ENCODE measurements around the gene C1QTNF9B. TPM values are rescaled to one million over a fixed set of nuclear protein-coding genes. Genes with fewer than 3 reads are reported as not detected.

The C1QTNF9B gene
- total and polyA plus RNA-seq, 9 donors, result 0.11 to 0.52 (median 0.32) TPM; not detected in 6

DNA sequence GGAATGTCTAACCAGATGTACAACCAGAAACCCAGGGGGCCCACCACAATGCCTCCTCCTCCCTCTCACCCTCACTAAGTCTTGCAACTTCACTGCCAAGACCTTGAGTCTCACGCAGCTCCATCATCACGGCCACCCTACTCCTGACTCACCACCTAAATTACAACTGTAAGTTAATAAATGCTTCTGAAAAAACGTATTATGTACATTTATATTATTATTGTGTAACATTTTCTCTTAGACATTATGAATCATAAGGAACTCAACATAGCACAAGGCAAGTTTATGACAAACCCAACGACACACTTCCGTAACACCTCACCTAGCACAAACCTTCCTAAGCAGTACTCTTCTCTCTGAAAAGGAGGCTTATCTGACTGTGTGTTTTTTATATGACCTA lies 28.8 kb downstream of the C1QTNF9B start:
- no peak for DNase-seq
- intact Hi-C loops (cut with DNase I), result loop anchor here in 2 of 4 donors (5.0 to 10.0 kb wide), 2 partner anchors 154 to 1649 kb away; no protein-coding TSS in a partner anchor
- WGBS, 3 donors, result 74 to 91% (median 83%) methylated on average over 5 of the region's 5 CpGs

GRCh38 chr13:23867027-23867491 lies 30.2 kb downstream of the C1QTNF9B start:
- Histone ChIP-seq H3K9me3 (no peaks in the 10 kb centered on the region), H3K36me3 (no peaks in the 10 kb centered on the region), H3K27me3 (no peaks in the 10 kb centered on the region), H3K27ac (no peak overlapping the region), H3K4me3 (no peak overlapping the region), H3K4me1 (ENCODE audit: insufficient read depth) (no peaks in the 10 kb centered on the region)
- DNase-seq, result no peak
- intact Hi-C loops (cut with DNase I), result loop anchor here in 2 of 4 donors (5.0 to 10.0 kb wide), 2 partner anchors 152 to 1650 kb away; no protein-coding TSS in a partner anchor
- TF ChIP-seq EP300 (IDR thresholded peaks at IDR 0.05) (no peak), POLR2A (IDR thresholded peaks at IDR 0.05) (no peak)
- TF ChIP-seq, protein P1, sequence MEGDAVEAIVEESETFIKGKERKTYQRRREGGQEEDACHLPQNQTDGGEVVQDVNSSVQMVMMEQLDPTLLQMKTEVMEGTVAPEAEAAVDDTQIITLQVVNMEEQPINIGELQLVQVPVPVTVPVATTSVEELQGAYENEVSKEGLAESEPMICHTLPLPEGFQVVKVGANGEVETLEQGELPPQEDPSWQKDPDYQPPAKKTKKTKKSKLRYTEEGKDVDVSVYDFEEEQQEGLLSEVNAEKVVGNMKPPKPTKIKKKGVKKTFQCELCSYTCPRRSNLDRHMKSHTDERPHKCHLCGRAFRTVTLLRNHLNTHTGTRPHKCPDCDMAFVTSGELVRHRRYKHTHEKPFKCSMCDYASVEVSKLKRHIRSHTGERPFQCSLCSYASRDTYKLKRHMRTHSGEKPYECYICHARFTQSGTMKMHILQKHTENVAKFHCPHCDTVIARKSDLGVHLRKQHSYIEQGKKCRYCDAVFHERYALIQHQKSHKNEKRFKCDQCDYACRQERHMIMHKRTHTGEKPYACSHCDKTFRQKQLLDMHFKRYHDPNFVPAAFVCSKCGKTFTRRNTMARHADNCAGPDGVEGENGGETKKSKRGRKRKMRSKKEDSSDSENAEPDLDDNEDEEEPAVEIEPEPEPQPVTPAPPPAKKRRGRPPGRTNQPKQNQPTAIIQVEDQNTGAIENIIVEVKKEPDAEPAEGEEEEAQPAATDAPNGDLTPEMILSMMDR (IDR thresholded peaks at IDR 0.05), result no peak
- 73 to 82% (median 78%) methylated on average over 8 of the region's 8 CpGs for WGBS, 3 donors

More for the DNA sequence above, 28.8 kb downstream of the C1QTNF9B start:
- H3K27me3 ChIP-seq, result no peaks in the 10 kb centered on the region
- no peaks in the 10 kb centered on the region for H3K36me3 ChIP-seq
- no peak overlapping the region for H3K27ac ChIP-seq
- no peak overlapping the region for H3K4me3 ChIP-seq
- H3K9me3 ChIP-seq, result no peaks in the 10 kb centered on the region
- no peaks in the 10 kb centered on the region for H3K4me1 ChIP-seq (ENCODE audit: insufficient read depth)
- TF ChIP-seq EP300 (IDR thresholded peaks at IDR 0.05), result no peak
- TF ChIP-seq, protein P1 (IDR thresholded peaks at IDR 0.05), result no peak
- TF ChIP-seq POLR2A (IDR thresholded peaks at IDR 0.05), result no peak

DNA sequence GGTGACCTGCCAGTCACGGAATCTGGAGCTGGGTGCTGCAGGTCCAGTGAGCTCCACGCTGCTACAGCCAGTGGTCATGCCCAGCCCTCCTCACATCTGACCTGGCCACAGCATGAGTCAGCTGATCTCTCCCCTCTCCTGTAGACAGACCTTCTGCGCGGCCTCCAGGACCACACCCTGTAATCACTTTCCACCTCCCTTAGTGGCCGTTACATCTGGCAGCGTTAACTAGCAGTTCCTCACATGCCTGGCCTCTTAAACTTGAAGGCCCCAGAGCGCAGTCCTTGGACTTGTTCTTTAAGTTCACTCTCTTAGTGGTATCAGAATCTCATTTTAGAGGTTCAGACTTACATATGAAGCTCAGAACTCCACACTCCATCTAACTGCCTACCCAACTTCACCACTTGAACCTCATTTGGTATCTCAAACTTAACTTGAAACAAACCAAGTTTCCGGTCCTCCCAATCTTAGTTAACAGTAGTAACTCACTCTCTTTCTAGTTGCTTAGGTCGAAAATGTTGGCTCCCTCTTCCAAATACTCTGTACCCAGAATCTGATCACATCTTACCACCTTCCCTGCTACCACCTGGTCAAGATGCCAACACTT lies 30.8 kb downstream of the C1QTNF9B start:
- H3K36me3 ChIP-seq, result no peaks in the 10 kb centered on the region
- intact Hi-C loops (cut with DNase I), result loop anchor here in 2 of 4 donors (5.0 to 10.0 kb wide), 2 partner anchors 152 to 1651 kb away; no protein-coding TSS in a partner anchor
- WGBS, 3 donors, result 91 to 95% (median 95%) methylated on average over 9 of the region's 9 CpGs
- no peaks in the 10 kb centered on the region for H3K9me3 ChIP-seq
- TF ChIP-seq POLR2A (IDR thresholded peaks at IDR 0.05), result no peak
- TF ChIP-seq EP300 (IDR thresholded peaks at IDR 0.05), result no peak
- no peaks in the 10 kb centered on the region for H3K27me3 ChIP-seq
- DNase-seq, result no peak
- no peak overlapping the region for H3K4me3 ChIP-seq
- H3K27ac ChIP-seq, result no peak overlapping the region
- H3K4me1 ChIP-seq (ENCODE audit: insufficient read depth), result no peaks in the 10 kb centered on the region

DNA sequence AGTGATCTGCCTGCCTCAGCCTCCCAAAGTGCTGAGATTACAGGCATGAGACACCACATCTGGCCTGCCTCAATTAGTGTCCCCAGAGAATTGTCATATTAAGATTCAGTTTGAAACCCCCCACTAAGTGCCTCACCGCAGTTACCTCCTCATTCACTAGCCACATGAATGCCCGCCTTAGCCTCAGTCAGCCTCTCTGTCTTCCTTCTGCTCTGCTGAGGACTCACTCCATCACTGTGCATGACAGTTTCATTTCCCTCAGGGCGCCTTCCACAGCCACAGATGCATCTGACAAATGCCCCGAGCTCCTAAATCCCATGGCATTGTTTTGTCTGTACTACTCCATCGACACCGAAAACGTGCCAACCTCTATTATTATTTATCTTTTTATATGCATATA lies 31.4 kb downstream of the C1QTNF9B start:
- no peak overlapping the region for H3K27ac ChIP-seq
- no peak overlapping the region for H3K4me3 ChIP-seq
- TF ChIP-seq POLR2A (IDR thresholded peaks at IDR 0.05) (no peak), EP300 (IDR thresholded peaks at IDR 0.05) (no peak)
- TF ChIP-seq, protein P1 (IDR thresholded peaks at IDR 0.05), result no peak
- no peak for DNase-seq
- H3K4me1 ChIP-seq (ENCODE audit: insufficient read depth), result no peaks in the 10 kb centered on the region
- H3K36me3 ChIP-seq, result no peaks in the 10 kb centered on the region
- H3K9me3 ChIP-seq, result no peaks in the 10 kb centered on the region
- WGBS, 3 donors, result 93 to 97% (median 97%) methylated on average over 7 of the region's 7 CpGs
- no peaks in the 10 kb centered on the region for H3K27me3 ChIP-seq
- intact Hi-C loops (cut with DNase I), result loop anchor here in 2 of 4 donors (5.0 to 10.0 kb wide), 2 partner anchors 151 to 1651 kb away; no protein-coding TSS in a partner anchor

DNA sequence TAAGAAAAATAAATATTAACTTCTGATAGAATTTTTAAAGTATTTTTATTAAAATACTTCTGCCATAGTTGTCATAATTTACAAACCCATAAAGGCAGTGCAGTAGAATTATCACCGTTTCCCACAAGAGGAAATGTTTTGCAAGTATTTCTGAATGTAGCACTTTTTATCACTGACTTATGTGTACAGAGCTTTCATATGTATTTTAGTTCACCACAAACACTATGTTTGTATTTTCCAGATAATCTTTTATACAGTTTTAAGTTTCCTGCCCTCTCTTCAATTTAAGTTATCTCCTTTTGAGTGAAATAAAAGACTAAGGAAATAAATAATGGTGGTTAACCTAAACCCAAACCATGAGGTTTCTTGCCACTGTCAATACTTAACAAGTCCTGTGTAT lies 32.3 kb downstream of the C1QTNF9B start:
- DNase-seq, result no peak
- no peaks in the 10 kb centered on the region for H3K4me1 ChIP-seq (ENCODE audit: insufficient read depth)
- no peaks in the 10 kb centered on the region for H3K36me3 ChIP-seq
- no peak overlapping the region for H3K27ac ChIP-seq
- H3K9me3 ChIP-seq, result no peaks in the 10 kb centered on the region
- no peak for TF ChIP-seq EP300 (IDR thresholded peaks at IDR 0.05)
- TF ChIP-seq POLR2A (IDR thresholded peaks at IDR 0.05), result no peak
- no peak overlapping the region for H3K4me3 ChIP-seq
- 36 to 72% (median 63%) methylated on average over 1 of the region's 1 CpG for WGBS, 3 donors
- intact Hi-C loops (cut with DNase I), result loop anchor here in 2 of 4 donors (5.0 to 10.0 kb wide), 2 partner anchors 150 to 1652 kb away; no protein-coding TSS in a partner anchor
- H3K27me3 ChIP-seq, result no peaks in the 10 kb centered on the region
